Omental fat pad (tissue), 4 donors: ENCODE results near the gene PCDHB1. TPM values are rescaled to one million over a fixed set of nuclear protein-coding genes. Genes with fewer than 3 reads are reported as not detected.
A peak's percentile ranks its signal among the peaks of the same experiment; 100 is the strongest.

Experiments used
- ATAC-seq: fragments of 150-250 bp; one replicate; pipeline ENCODE4 v1.9.1; 2016; ENCODE audit warnings: mild to moderate bottlenecking, moderate library complexity; ENCODE audit not compliant: low FRiP score
- DNase-seq: peaks from one replicate; pipeline ENCODE4 v3.0.0-alpha.2; 2019; ENCODE audit warnings: low spot score
- CTCF ChIP-seq, 3 donors: fragments of 450-650 bp; IDR thresholded peaks; one replicate each; pipeline ENCODE4 v1.5.1; 2016 to 2017; ENCODE audit warnings: antibody characterized with exemption in 3 of 3, mild to moderate bottlenecking in 3 of 3, moderate library complexity in 2 of 3
- total RNA-seq, 4 donors: library from RNA; depleted of rRNA; stranded (reverse); fragments of >200 nt; gene quantifications; one replicate each; pipeline ENCODE4 v1.1.0, GENCODE V29; 2016

Gene PCDHB1
- total RNA-seq, 4 donors from 2014 or later: under 0.01 to 0.09 TPM; not detected in 2

DNA sequence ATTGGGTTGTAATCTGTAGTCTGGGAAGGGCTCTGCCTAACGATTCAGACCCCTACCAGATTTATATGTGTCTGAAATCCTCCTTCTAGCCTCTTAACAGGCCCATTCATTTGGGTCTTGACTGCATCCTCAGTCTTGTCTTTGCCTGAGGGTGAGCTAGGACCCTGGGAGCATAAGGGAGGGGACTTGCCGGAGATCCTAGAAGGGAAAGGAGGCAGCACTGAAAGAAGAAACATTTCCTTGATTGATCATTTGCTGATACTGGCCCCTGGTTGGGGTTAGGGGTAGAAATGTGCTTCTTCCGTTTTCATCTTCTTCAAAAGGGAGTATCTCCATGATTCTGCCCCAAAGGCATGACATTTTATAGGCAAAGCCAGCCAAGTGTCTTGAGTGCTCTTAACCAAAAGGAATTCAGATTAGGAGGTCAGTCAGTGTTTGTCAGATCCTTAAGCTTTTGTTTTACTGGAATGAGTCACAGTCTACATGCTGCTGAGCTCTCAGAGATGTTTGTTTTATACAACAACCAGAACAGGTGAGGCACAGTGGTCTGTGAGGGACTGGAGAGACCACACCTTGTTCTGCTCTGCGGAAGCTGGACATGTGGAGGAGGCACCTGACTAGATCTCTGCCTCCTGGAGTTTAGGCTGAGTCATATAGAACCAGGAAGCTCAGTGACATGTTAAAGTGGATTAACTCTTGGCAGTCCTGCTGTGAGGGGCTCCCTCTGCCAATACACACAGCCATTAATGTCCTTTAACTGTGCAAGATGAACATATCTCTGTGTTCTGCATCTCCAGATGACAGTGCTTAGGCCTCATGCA lies 47.2 kb upstream of the PCDHB1 start:
- no peak for DNase-seq
- no peak for TF ChIP-seq CTCF (IDR thresholded peaks at IDR 0.05)
- ATAC-seq: peak; percentile 43

- DNase-seq (no peak), ATAC-seq (no peak)
- TF ChIP-seq CTCF (IDR thresholded peaks at IDR 0.05): no peak
These were observed 43.4 kb upstream of the PCDHB1 start for GRCh38 chr5:141007791-141008190.

DNA sequence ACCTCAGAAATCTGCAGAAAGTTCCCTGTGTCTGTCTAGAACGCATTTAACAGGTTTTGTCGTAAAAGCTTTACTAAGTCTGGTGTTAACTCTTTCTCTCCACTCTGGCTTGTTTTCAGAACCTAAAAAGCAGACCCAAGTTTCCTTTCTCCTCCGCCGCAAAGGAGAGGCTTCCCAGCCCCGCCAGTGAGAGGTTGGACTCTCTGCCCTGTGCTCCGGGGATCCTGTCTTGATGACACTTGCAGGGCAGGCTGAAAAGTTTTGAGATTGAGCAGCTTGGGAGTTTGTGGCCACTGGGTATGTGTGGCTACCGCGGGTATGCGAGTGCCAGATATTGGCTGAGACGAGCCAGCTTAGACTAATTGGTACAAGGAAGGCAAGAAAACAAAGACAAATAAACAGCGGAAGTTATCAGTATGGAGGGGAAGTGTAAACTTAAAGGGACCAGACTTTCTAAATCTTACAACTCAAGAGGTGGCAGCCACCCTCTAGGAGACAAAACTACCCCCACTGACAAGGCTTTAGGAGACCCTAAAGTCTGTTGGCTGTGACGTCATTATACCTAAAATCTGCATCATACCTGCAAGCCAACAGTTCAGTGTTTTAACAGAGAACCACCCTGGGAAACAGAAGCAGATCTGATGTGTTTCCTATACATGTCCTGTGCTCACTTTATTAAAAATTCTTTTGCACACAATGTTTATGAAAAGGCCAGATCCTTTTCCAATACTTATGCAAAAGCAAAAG lies 41.0 kb upstream of the PCDHB1 start:
- no peak for TF ChIP-seq CTCF (IDR thresholded peaks at IDR 0.05)
- no peak for ATAC-seq

GRCh38 chr5:141017943-141018342 lies 33.2 kb upstream of the PCDHB1 start:
- DNase-seq (no peak), ATAC-seq (no peak)
- no peak for TF ChIP-seq CTCF (IDR thresholded peaks at IDR 0.05)

More for the DNA sequence above, 41.0 kb upstream of the PCDHB1 start:
- no peak for DNase-seq

- TF ChIP-seq CTCF (IDR thresholded peaks at IDR 0.05): no peak
- ATAC-seq (no peak), DNase-seq (no peak)
These were observed 28.8 kb upstream of the PCDHB1 start for GRCh38 chr5:141022384-141022783.

GRCh38 chr5:141031006-141031405 lies 20.2 kb upstream of the PCDHB1 start:
- no peak for TF ChIP-seq CTCF (IDR thresholded peaks at IDR 0.05)
- DNase-seq (no peak), ATAC-seq (no peak)
